Activated CD8-positive, alpha-beta memory T cell treated with anti-CD3 and anti-CD28 coated beads, Interleukin-2, amount 50 U/mL, for 4 hours (primary cell): ENCODE measurements around the gene NUDT8.
A peak's percentile ranks its signal among the peaks of the same experiment; 100 is the strongest.
"Not testable (repeated sequence)": the region's sequence is repeated elsewhere in the genome, so short reads cannot be mapped to it uniquely, and the experiment has no call there.

Experiments
- DNase-seq: peaks from one replicate; pipeline ENCODE4 v3.0.0-alpha.2; 2020

Gene NUDT8

DNA sequence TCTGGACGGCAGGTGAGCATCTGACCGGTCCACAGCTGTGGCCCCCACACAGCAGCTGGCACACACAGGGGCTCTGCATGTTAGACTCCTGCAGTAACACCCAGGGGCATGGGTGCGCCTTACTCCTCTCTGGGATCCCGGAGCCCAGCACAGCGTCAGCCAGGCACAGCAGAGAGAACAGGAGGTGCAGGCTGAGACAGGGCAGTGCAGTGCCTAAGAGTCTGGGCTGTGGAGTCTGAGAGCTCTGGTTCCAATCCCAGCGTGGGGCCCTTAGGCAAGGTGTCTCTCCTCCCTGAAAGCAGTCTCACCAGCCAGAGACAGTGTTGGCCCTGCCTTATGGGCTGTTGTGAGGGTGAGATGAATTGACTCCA, 2.3 kb downstream of the NUDT8 start:
- no peak for DNase-seq

DNA sequence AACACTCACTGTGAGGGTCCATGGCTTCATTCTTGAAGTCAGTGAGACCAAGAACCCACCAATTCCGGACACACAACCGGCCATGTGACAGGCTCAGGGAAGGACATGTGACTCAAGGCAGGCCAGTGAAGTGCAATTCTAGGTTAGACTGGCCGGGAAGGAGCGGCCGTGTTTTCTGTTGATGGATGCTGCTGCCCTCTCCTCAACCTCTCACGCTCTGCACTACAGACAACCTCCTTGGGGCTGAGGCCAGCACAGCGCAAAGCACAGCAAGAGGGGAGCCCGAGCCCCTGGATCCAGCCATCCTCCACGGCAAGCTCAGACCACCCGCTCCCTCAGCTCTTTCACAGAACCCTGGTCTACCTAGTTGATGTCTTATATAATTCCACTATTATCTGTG, 2.8 kb downstream of the NUDT8 start:
- DNase-seq: no peak

GRCh38 chr11:67626131-67626833, 3.5 kb downstream of the NUDT8 start:
- DNase-seq: not testable (repeated sequence)

DNA sequence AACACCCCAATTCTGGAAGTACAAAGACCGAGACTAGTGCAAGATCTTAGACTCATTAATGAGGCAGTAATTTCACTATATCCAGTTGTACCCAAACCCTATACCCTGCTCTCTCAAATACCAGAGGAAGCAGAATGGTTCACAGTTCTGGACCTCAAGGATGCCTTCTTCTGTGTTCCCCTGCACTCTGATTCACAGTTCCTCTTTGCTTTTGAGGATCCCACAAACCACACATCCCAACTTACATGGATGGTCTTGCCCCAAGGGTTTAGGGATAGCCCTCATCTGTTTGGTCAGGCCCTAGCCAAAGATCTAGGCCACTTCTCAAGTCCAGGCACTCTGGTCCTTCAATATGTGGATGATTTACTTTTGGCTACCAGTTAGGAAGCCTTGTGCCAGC, 5.9 kb downstream of the NUDT8 start:
- DNase-seq: not testable (repeated sequence)

- not testable (repeated sequence) for DNase-seq
Measured at GRCh38 chr11:67622905-67623304, 6.8 kb downstream of the NUDT8 start.

DNA sequence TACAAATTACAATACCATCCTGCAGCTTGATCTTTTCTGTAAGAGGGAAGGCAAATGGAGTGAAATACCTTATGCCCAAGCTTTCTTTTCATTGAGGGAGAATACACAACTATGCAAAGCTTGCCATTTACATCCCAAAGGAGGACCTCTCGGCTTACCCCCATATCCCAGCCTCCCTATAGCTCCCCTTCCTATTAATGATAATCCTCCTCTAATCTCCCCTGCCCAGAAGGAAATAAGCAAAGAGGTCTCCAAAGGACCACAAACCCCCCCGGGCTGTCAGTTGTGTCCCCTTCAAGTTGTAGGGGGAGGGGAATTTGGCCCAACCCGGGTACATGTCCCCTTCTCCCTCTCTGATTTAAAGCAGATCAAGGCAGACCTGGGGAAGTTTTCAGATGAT, 7.8 kb downstream of the NUDT8 start:
- DNase-seq: not testable (repeated sequence)

DNA sequence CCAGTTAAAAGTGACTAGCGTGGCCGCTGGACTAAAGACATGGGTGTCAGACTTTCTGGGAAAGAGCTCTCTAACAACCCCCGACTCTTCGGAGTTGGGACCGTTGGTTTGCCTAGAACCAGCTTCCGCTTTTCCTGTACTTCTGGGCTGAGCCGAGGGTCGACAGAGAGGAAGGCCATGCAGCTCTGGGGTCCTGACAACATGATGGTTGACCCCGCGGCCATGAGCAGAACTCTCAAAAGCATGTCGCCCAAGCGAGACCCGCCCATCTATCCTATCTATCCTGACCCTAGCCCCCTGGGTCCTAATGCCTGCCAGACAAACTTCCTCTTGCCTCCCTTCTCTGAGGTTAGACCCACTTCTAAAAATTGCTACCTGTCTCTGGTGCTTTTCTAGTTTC, 9.1 kb downstream of the NUDT8 start:
- DNase-seq: not testable (repeated sequence)

- DNase-seq: not testable (repeated sequence)
Measured at GRCh38 chr11:67619683-67620618, 9.8 kb downstream of the NUDT8 start.

GRCh38 chr11:67618901-67619659, 10.7 kb downstream of the NUDT8 start:
- DNase-seq: not testable (repeated sequence)

DNA sequence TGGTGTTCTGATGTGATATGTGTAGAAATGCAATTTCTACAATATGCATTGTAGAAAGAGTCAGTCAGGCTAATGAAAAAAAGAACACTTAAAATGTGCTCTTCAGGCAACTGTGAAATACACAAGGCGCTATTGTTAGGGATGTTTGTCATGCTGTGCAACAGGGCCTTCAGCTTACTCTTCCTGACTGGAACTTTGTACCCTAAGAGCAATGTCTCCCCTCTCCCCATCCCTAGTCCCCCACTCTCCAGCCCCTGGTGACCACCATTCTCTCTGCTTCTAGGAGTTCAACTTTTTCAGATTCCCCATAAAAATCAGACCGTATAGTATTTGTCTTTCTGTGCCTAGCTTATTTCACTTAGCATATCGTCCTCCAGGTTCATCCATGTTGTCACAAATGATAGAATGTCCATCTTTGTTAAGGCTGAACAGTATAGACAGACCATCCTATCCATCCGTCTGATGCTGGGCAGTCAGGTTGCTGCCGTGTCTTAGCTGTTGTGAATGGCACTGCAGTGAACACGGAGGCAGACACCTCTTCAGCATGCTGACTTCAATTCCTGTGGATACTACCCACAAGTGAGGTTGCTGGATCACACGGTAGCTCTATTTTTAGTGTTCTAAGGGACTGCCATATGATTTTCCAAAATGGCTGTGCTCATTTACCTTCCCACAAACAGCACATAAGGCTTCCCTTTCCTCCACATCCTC, 12.3 kb downstream of the NUDT8 start:
- no peak for DNase-seq

DNA sequence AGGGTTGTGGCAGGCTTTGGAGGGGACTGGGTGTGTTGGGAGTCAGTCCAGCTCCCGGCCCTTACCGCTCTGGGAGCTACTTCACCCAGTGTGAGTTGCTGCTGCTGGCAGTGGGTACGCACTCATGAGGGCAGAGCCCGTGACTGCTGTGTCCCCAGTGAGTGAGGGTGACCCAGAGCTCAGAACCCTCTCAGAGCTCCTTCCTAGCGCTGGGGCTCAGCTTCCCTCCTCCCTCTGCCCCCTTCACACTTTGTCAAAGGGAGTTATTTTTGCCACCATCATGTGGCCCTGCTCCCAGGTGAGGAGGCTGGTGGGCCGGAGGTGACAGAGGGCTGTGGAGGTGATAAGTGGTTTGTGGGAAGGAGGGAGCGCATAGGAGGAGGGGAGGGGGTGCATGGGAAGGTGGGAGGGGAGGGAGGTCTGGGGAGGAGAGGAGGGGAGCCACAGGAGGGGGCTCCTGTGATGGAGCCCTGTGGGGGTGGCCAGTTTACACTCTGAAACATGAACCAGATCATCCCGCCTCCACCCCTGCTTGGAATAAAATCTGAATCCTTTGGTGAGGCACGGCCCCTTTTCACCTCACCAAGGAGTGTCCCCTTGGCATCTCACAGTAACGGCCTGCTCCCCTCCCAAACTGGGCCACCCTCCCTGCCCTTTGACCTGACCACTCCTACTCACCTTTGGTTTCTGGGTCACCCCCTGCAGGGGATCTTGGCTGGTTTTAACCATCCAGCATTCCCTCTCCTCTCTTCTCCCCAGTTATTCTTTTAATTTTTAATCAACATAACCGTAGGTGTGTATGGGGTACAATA, 13.1 kb downstream of the NUDT8 start:
- DNase-seq: no peak

DNA sequence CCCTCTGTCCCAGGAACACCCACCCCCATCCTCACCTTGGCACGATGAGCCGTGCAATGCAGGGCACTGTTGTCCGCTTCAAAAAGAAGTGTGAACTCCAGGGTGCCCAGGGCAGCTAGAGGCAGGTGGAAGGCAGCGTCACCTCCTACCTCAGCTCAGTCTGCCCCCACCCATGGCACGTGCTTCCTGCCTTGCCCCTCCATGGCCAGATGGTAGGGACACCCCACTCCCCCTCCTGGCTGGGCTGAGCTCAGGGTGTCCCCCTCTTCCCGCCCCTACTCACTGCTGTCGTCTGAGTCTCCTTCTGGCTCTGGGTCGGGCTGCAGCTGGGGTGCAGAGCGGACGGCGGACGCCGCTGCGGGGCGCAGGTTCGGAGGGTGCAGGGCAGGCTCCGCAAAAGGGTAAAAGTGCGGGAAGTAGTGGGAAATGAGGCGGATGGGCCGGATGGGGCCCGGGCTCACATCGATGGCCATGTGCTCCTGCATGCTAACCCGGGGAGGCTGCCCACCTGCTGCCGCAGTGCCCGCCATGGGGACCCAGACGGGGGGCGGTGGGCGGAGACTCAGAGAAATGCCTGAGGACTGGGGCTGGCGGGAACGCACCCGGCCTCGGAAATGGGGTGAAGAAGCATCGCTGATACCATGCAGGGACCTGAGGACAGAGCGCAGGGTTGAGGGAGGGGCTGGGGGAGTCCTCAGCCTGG, 13.9 kb downstream of the NUDT8 start:
- DNase-seq: no peak

DNA sequence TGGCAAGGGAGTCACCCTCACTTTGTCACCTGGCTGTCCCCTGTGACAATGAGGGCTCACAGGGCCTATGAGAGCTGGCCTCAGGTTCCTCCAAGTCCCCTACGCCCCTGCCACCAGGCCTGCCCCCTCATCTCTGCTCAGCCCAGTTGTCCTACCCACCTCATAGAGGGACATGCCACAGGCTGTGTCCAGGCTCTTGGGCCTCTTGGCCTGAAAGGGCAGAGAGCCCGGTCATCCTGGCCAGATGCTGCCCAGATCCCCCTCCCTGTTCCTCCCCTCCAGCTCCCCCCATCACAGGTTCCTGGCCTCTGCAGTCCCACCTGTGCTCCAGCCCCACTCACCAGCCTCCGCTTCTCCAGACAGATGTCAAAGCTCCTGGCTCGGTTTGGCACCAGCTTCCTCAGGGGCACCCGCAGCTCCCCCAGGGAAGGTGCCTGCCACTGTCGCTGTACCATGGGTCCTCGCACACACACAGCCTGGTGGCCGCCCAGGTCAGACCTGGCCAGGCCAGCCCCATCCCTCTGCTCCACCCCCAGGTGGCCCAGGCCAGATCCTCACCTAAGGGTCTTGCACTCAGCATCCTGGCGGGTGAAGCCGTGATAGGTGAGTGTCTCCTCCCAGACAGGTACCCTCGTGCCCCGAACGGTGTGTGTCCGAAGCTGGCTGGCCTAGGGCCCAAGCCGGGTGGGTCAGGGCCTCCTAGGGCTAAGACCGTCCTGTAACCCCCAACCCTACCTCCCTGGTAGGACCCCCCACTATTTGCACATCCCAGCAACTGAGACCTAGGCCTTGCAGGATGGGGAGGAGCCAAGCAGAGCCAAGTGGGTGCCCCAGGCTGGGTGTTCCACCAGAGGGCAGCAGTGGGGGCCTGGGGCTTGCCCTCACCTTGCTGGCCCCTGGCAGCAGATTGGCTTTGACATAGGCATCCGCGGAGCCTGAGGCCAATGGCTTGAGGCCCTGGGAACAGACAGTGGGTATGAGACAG, 14.7 kb downstream of the NUDT8 start:
- DNase-seq: peak; percentile 52

DNA sequence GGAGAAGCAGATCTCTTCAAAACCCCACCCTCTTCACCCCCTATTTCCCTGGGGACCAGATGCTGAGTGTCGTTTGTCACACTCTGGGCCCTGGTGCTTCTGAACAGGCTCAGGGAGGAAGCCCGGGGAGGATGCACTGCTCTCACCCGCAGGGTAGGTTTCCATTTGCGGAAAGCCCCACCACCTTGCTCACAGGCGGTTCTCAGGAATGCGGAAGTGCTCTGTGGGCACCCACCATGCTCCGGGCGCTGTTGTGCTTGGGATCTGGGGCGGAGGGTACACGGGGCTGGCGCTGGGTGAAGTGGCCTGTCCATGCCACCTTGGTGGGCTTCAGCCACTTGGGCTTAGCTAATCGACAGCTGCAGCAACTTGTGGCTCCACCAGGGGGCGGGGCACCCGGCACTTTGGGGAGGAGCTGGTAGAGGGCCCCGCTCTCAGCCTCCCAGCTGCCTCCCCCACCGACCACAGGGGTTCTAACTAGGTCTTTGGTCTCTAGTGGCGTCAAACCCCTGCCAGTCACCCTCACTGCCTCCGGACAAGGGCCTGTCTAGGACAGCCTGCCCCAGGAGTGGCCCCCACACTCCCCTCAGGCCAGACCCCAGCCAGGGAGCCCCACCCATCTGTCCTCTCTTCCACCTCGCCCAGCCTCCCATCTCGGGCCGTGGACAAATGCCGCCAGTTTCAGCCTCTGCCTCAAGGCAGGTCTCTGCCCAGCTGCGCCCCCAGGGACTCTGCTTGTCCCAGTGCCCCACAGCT, 15.6 kb downstream of the NUDT8 start:
- peak; percentile 77 for DNase-seq

DNA sequence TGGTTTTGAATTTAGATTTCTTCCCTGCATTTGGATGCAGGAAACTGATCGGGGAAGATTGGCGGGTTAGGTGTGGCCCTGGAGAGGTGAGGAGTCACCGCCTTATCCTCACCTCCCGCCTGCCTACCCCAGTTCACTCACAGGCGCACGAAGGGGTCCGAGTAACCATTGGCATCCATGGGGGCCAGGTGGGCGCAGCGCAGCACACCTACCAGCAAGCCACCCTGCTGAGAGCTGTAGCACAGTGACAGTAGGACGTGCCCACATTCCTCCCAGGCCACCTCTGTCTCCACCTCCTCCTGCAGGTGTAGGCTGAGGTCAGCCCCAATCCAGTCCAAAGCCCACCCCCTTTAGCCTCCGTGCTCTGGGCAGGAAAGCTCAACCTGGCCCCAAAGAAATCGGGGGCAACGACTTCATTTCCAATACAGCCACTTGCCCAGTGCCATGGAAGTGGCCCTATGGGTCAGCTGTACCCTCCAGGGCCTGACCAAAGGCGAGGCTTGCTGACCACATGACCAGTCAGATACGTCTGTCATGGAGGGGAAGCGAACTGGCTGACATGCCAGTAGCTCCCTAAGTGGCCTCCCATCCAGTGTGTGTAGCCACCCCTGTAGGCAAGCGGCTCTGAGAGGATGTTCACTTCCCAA, 16.3 kb downstream of the NUDT8 start:
- no peak for DNase-seq

DNA sequence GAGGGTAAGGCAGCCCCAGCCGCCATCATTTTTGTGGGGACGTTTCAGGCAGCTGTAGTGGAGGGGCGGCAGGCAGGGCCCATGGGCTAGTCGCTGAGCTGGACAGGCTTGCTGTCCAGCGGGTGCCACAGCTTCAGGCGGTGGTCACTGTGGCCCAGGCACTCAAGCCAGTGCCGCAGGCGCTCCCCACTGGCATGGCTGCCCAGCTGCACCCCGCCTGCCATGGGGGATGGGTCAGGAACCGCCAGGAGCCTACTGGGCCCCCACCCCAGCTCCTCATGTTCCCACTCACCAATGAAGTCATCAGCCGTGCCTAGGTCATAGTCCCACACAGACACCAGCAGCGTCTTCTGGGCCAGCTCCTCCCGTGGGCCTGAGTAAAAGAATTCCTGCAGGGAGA, 17.0 kb downstream of the NUDT8 start:
- DNase-seq: no peak

DNA sequence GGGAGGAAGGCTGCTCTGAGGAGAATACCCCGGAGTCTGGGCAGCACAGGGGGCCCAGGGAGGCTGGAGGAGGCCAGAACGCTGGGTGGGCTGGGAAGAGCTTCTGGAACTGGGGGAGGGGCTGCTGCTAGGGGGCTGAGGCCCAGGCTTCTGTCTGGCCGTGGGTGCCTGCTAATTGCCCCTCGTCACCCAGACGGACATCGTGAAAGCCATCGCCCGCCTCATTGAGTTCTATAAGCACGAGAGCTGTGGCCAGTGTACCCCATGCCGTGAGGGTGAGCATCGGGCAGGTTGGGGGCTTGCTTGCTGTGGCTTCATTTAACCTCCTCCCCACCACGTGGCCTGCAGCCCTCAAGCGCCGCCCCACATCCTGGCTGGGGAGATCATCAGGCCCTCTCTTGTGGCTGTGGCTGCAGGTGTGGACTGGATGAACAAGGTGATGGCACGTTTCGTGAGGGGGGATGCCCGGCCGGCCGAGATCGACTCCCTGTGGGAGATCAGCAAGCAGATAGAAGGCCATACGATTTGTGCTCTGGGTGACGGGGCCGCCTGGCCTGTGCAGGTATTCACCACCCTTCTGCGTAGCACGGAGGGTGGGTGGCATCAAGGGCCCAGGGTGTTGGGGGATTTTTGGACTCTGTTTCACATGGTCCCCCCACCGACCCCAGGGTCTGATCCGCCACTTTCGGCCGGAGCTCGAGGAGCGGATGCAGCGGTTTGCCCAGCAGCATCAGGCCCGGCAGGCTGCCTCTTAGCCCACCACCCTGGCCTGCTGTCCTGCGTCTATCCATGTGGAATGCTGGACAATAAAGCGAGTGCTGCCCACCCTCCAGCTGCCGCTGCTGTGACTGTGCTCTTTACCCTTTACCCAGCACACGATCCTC, 17.8 kb downstream of the NUDT8 start:
- no peak for DNase-seq

GRCh38 chr11:67611165-67611564, 18.6 kb downstream of the NUDT8 start:
- DNase-seq: no peak
